DLD1 (cell line): ENCODE measurements around the gene TNPO1.

ENCODE experiments used
- in situ Hi-C: cut with HindIII; loops from 2 replicates; pipeline ENCODE4 v1.10.0; 2017; ENCODE audit warnings: low sequenced_read_pairs

The TNPO1 gene

GRCh38 chr5:72817076-72817481 lies 618 bp downstream of the TNPO1 start:
- in situ Hi-C loops, result no loop called here

- in situ Hi-C loops, result no loop called here
Observed at GRCh38 chr5:72817671-72818266, 1.3 kb downstream of the TNPO1 start.

GRCh38 chr5:72818866-72819534 lies 2.5 kb downstream of the TNPO1 start:
- in situ Hi-C loops, result no loop called here

GRCh38 chr5:72821776-72822175 lies 5.3 kb downstream of the TNPO1 start:
- in situ Hi-C loops, result no loop called here

GRCh38 chr5:72822944-72823343 lies 6.5 kb downstream of the TNPO1 start:
- in situ Hi-C loops, result no loop called here

- in situ Hi-C loops, result no loop called here
Observed at GRCh38 chr5:72829707-72830106, 13.2 kb downstream of the TNPO1 start.

- in situ Hi-C loops, result no loop called here
Observed at GRCh38 chr5:72830362-72830761, 13.9 kb downstream of the TNPO1 start.

GRCh38 chr5:72831685-72832084 lies 15.2 kb downstream of the TNPO1 start:
- in situ Hi-C loops, result no loop called here

GRCh38 chr5:72834924-72835323 lies 18.5 kb downstream of the TNPO1 start:
- in situ Hi-C loops, result no loop called here

- in situ Hi-C loops, result no loop called here
Observed at GRCh38 chr5:72835633-72836032, 19.2 kb downstream of the TNPO1 start.

GRCh38 chr5:72836810-72837209 lies 20.3 kb downstream of the TNPO1 start:
- in situ Hi-C loops, result no loop called here

GRCh38 chr5:72837524-72838096 lies 21.1 kb downstream of the TNPO1 start:
- in situ Hi-C loops, result no loop called here

GRCh38 chr5:72840041-72840440 lies 23.6 kb downstream of the TNPO1 start:
- in situ Hi-C loops, result no loop called here

GRCh38 chr5:72841756-72842535 lies 25.5 kb downstream of the TNPO1 start:
- in situ Hi-C loops, result no loop called here

GRCh38 chr5:72842816-72843215 lies 26.4 kb downstream of the TNPO1 start:
- in situ Hi-C loops, result no loop called here

- in situ Hi-C loops, result no loop called here
Observed at GRCh38 chr5:72844218-72844603, 27.8 kb downstream of the TNPO1 start.

GRCh38 chr5:72845889-72846288 lies 29.4 kb downstream of the TNPO1 start:
- in situ Hi-C loops, result no loop called here

- in situ Hi-C loops, result no loop called here
Observed at GRCh38 chr5:72846483-72846882, 30.0 kb downstream of the TNPO1 start.

GRCh38 chr5:72847439-72847838 lies 31.0 kb downstream of the TNPO1 start:
- in situ Hi-C loops, result no loop called here

- in situ Hi-C loops, result no loop called here
Observed at GRCh38 chr5:72847989-72848473, 31.6 kb downstream of the TNPO1 start.
